GM19455 (cell line): ENCODE results near the gene SORCS2.

ENCODE experiments used
- ATAC-seq: cut with Tn5 transposase; IDR thresholded peaks from one replicate; pipeline ENCODE4 v1.9.1; 2021; ENCODE audit not compliant: unreplicated experiment

SORCS2 gene

GRCh38 chr4:7301126-7301785 is 108.9 kb downstream of the SORCS2 start:
- no peak for ATAC-seq

GRCh38 chr4:7301846-7302630 is 109.7 kb downstream of the SORCS2 start:
- no peak for ATAC-seq

GRCh38 chr4:7302781-7303404 is 110.6 kb downstream of the SORCS2 start:
- no peak for ATAC-seq

GRCh38 chr4:7303561-7303960 is 111.2 kb downstream of the SORCS2 start:
- no peak for ATAC-seq

GRCh38 chr4:7304436-7304835 is 112.1 kb downstream of the SORCS2 start:
- ATAC-seq, result no peak

- no peak for ATAC-seq
Observed at GRCh38 chr4:7306021-7306965, 114.0 kb downstream of the SORCS2 start.

GRCh38 chr4:7306986-7307385 is 114.6 kb downstream of the SORCS2 start:
- ATAC-seq, result no peak

- ATAC-seq, result no peak
Observed at GRCh38 chr4:7307394-7308099, 115.2 kb downstream of the SORCS2 start.

- no peak for ATAC-seq
Observed at GRCh38 chr4:7309181-7309580, 116.8 kb downstream of the SORCS2 start.

GRCh38 chr4:7309636-7310390 is 117.5 kb downstream of the SORCS2 start:
- ATAC-seq, result no peak

- no peak for ATAC-seq
Observed at GRCh38 chr4:7310451-7310850, 118.1 kb downstream of the SORCS2 start.

GRCh38 chr4:7311205-7311604 is 118.9 kb downstream of the SORCS2 start:
- no peak for ATAC-seq

GRCh38 chr4:7312691-7313090 is 120.4 kb downstream of the SORCS2 start:
- ATAC-seq, result no peak

- no peak for ATAC-seq
Observed at GRCh38 chr4:7313347-7313811, 121.0 kb downstream of the SORCS2 start.

- ATAC-seq, result no peak
Observed at GRCh38 chr4:7313991-7314390, 121.7 kb downstream of the SORCS2 start.

GRCh38 chr4:7315286-7315685 is 122.9 kb downstream of the SORCS2 start:
- ATAC-seq, result no peak

GRCh38 chr4:7315935-7316334 is 123.6 kb downstream of the SORCS2 start:
- ATAC-seq, result no peak

- no peak for ATAC-seq
Observed at GRCh38 chr4:7319024-7319423, 126.7 kb downstream of the SORCS2 start.

- no peak for ATAC-seq
Observed at GRCh38 chr4:7320206-7320797, 128.0 kb downstream of the SORCS2 start.
